HG03064 (cell line): ENCODE measurements around the gene DDX18.
"Not testable (repeated sequence)": the region's sequence is repeated elsewhere in the genome, so short reads cannot be mapped to it uniquely, and the experiment has no call there.

Source experiments
- ATAC-seq: cut with Tn5 transposase; IDR thresholded peaks from one replicate; pipeline ENCODE4 v1.9.1; 2021; ENCODE audit warnings: low read depth; ENCODE audit not compliant: unreplicated experiment

DDX18 gene

DNA sequence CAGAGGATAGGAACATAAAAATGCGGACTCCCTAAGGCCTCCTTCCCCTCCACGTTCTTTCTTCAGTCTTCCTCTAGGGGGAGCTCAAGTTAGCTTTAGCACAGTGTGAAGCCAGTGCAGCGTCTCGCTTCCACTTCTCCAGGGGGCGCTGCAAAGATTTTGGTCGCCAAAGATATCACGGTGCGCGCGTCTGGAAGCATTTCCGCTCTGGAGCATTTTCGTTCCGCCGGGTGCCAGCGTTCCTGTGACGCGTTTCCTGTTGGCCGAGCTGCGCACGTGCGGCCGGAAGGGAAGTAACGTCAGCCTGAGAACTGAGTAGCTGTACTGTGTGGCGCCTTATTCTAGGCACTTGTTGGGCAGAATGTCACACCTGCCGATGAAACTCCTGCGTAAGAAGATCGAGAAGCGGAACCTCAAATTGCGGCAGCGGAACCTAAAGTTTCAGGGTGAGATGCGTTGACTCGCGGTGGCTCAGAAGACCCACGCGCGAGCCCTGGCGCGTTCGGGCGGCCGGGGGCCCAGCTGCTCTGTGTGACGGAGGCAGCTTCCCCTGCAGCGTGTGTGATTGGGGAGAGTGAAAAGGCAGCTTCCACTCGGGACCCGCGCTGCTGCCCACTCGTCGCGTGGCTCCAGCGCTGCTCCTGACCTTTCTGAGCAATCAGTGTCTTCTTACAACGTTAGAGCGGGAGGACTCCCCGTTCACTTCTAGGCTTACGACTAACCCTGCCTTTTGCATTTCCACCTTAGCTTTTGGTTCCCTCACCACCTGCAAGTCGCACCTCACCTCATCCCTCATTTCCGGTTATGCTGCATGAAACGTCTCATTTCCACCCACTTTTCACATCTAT, at the start of gene DDX18:
DDX18 (plus strand) TSS at position 275 of the 848 bp plus-strand sequence; CDS start at position 362, 87 bp downstream.
- peak; percentile 96 for ATAC-seq

DNA sequence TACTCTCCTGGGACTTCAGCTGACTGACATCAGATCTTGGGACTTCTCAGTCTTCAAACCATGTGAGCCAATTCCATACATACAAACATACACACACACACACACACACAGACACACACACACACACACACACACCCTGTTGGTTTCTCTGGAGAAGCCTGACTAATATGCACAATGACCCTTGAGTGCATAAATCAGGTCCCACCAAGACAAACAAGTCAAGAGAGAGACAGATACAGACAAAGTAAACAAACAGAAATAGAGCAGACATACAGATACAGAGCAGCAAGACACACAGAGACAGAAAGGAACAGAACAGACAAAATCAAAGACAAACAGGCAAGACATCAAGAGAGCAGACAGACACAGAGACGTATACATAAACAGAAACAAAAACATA, 43.8 kb upstream of the DDX18 start:
- no peak for ATAC-seq

DNA sequence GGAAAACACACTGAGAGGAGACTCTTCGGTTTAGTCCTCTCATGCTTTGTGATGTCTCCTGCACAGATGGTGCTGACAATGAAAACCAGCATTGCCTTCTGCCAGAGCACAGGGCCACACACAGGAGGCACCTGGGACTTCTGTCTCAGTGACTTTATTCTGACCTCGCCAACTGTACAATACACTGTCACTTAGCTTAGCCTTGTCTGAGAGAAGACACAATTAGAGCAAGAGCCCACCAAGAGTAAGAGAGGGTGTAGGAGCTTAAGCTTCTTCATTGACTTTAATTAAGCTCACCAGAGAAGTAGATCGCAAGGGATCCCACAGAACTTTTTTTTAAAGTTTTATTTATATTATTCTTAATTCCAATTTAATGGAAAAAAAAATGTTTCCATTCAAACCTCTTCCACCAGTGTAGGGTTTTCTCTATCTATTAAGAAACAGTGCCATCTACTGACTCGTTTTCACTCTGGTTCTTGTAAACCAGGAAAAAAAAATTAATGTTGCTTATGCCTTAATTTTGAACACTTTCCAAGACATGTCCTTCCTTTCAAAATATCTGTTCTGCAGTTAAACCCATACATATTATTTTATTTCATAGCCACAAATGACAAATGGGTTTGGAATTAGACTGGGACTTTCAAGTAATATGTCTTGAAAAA, 42.4 kb upstream of the DDX18 start:
- no peak for ATAC-seq

DNA sequence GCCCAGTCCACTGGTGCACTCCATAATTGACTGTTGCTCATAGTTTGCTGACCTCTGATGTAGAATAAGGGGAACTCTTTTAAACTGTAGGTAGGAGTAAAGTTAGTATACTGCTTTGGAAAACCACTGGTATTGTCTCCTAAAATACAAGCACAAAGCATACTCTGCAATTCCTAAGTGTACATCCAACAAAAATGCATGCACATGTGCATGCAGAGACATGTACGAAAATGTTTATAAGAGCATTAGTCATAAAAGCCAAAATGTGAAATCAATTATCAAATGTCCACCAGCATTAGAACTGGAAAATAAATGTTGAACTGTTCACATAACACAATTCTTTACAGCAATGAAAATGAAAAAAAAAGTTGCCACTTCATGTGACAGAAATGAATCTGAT, 39.8 kb upstream of the DDX18 start:
- ATAC-seq = no peak

DNA sequence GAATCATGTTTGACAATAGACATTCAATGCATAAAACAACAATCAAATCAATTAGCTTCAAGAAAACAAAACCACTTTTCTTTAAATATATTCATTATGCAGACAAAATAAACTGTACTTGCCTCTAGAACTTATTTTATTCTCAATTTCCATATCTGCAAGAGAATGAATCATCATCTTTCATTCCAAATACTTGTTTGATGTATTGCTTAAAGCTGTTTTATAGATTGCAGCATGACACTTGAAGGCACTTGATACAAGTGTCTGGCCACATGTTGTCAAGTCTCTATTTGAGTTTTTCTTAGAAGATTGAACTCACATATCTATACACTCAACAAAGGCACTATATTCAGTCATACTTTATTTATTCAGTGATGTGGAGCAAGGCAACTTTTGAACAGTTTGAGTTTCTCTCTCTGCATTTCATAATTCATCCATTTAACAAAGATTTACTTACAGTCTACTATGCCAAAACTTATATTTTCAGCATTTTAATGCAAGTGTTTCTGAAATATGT, 38.7 kb upstream of the DDX18 start:
- ATAC-seq = no peak

DNA sequence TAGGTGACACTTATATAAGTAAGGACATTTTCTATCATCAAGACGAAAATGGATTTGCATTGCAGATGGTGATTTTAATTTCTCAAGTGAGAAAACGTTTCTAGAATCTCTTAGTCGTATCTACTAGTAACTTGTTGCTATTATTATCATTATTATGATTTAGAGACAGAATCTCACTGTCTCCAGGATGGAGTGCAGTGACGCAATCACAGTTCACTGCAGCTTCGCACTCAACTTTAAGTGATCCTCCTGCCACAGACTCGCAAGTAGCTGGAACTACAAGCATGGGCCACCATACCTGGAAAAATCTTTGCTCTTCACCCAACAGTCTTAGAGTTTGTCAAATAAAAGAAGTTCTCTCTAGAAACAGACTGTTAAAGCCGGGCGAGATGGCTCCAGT, 37.6 kb upstream of the DDX18 start:
- no peak for ATAC-seq

DNA sequence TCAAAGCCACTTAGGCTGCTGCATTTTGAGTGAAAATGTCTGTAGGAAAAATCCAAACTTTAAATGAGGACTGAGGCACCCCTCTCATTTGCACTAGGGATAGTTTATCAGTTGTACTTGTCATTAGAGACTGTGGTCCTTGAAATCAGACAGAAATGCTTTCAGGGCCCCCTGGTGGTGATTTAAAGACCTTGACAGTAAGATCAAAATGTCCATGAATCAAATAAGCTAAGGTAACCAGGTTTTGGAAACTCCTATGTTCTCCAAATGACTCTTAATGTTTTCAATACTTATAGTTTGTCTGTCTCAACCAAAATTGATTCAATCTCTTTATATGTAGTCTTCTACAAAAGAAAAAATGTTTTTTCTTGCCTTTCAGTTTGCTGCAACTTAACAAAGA, 28.8 kb upstream of the DDX18 start:
- no peak for ATAC-seq

DNA sequence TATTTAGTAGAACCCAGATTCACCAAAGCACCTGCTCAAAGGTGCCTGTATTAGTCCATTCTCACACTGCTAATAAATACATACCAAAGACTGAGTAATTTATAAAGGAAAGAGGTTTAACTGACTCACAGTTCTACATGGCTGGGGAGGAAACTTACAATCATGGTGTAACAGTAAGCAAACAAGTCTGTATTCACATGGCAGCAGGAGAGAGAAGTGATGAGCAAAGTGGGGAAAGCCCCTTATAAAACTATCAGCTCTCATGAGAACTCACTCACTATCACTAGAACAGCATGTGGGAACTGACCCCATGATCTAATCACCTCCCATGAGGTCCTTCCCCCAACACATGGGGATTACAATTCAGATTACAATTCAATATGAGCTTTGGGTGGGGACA, 28.0 kb upstream of the DDX18 start:
- no peak for ATAC-seq

DNA sequence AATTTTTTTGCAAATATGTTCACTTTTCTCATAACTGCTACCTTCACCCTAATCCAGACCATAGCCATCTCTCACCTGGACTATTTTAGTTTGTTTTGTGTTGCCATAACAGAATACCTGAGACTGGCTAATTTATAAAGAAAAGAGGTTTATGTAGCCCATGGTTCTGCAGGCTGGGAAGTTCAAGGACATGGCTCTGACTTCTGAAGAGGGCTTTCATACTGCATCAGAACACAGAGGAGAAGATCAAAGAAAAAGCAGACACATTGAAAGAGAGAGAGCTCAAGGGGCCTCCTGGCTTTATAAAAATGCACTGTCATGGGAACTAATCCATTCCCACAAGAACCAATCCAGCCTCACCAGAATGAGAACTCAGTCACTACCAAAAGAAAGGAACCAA, 25.0 kb upstream of the DDX18 start:
- ATAC-seq = no peak

DNA sequence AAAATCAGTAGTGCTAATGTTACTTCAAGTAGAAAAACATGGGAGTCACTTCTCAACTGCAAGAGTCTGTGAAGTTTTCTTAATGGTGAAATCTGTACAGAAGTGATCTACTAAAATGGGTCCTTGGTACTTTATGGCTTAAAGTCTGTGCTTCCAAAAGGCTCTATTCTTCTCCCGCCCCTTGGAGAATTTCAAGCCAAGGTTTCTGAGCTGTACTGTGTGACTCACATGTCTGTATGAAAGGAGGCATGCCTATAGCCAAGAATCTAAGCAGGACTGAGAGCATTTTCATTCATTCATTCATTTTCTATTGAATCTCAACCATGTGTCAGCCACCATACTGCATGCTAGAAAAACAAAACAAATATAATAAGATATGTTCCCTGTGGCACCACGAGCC, 19.8 kb upstream of the DDX18 start:
- ATAC-seq = no peak

DNA sequence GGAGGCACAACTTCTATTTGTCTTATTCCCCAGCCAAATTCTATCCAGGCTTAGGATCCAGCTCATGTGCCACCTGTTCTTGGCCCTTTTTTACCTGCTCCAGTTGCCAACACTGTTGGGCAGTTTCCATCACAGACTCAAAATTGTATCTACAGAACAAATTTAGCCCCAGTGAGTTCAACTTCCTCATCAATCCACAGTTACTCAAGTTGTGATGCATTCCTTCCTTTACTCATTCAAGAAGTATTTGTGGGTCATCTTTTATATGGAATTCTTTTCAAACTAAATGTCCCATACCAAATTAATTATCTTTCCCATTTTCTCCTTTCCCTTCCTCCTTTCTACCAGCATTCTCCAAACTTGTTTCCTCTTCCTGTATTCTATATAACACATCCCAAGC, 12.7 kb upstream of the DDX18 start:
- no peak for ATAC-seq

DNA sequence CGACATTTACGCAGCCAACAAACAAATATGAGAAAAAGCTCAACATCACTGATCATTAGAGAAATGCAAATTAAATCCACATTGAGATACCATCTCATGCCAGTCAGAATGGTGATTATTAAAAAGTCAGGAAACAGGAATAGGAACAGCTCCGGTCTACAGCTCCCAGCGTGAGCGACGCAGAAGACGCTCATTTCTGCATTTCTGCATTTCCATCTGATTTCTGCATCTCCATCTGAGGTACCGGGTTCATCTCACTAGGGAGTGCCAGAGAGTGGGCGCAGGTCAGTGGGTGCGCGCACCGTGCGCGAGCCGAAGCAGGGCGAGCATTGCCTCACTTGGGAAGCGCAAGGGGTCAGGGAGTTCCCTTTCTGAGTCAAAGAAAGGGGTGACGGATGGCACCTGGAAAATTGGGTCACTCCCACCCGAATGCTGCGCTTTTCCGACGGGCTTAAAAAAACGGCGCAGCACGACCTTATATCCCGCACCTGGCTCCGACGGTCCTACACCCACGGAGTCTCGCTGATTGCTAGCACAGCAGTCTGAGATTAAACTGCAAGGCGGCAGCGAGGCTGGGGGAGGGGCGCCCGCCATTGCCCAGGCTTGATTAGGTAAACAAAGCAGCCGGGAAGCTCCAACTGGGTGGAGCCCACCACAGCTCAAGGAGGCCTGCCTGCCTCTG, 10.7 kb upstream of the DDX18 start:
- ATAC-seq = not testable (repeated sequence)

DNA sequence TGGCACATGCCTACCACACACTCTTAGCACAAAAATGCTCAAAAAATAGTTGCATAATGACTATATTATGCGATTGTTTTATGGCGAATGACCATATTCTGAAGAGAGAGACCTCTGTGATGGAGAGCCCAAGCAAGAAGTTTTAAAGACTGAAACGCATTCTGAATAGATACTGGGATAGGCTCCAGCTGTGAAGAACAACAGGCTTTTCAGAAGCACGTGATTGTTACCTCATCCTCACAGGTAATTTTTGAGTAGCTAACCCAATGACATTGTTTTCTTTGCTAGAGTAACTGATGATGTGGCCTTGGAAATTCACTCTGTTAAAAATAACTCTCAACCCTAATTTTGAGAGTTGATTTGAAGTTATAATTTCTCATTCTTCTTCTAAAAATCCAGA, 2.0 kb upstream of the DDX18 start:
- no peak for ATAC-seq

DNA sequence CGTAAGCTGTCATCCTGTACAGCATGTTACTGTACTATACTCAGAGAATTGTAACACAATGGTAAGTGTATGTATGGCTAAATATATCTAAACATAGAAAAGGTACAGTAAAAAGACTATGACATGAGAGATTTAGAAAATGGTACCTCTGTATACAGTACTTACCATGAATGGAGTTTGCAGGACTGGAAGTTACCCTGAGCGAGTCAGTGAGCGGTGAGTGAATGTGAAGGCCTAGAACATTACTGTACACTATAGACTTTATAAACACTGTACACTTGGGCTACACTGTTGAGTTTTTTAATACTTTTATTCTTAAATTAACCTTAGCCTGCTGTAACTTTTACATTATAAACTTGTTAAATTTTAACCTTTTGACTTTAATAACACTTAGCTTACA, 1.5 kb downstream of the DDX18 start:
- no peak for ATAC-seq

DNA sequence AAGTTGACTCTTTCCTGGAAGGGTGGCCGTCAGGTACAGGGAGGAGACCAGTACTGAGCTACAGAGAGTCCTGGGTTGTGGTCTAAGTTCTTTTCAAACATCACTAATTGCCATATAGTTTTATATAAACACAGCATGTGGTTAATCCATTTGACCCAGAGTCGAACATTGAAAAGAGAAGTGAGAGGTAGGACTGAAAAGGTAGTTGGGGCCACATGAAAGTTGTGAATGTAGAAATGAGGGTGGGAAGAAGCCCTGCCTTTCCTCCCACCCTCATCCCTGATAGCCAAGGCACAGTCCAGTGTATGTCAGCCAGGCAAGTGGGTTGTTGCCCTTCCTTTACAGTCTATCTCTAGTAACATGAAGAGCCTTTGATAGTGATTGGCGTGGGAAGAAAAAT, 4.4 kb downstream of the DDX18 start:
- no peak for ATAC-seq

DNA sequence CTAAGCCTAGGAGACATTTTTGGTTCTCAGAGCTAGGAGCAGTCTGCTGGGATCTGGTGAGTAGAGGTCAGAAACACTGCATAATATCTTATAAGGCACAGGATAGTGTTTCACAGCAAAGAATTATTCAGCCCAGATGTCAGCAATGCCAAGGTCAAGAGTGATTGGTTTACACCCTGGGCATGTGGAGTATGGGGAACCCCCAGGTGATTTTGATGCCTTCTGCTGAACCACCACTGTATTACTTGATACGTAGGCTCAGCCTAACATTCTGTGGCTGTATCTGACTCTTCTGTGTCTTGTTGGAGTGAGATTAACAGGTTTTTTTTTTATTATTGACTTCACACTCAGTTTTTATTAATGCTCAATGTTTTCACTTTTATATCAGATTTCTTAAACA, 6.0 kb downstream of the DDX18 start:
- ATAC-seq = no peak

DNA sequence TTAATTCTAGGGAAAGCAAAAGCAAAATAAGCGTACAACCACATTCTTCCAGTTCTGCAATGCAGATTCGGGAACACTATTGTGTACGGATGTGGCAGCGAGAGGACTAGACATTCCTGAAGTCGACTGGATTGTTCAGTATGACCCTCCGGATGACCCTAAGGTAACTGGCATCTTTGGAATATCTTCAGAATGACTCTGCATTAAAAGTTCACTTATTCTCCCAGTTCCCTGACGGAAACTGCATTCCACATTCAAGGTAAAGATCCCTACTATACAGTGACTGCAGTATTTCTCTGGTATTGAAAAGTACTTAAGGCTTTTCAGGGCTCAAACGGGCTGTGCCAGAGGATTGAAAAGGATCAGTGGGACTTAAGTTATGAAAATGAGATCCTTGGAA, 10.9 kb downstream of the DDX18 start:
- ATAC-seq = no peak

DNA sequence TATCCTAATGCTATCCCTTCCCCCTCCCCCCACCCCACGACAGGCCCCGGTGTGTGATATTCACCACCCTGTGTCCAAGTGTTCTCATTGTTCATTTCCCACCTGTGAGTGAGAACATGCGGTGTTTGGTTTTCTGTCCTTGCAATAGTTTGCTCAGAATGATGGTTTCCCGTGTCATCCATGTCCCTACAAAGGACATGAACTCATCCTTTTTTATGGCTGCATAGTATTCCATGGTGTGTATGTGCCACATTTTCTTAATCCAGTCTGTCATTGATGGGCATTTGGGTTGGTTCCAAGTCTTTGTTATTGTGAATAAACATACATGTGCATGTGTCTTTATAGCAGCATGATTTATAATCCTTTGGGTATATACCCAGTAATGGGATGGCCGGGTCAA, 13.0 kb downstream of the DDX18 start:
- not testable (repeated sequence) for ATAC-seq

DNA sequence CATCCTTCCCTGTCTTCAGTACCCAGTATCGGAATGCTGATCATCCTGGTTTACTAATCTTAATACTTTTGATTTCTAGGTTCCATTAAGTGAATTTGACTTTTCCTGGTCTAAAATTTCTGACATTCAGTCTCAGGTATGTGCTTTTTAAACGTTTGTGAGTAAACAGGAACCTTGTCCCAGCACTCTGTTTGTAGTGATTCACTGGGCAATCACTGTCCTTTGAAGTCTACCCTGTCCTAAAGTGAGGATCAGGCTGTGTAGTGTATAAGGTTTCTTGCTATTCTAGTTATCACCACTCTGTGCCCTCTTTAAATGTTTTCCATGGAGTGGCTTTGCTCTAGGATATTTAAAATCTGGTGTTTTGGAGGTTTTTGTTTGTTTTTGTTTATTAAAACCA, 14.4 kb downstream of the DDX18 start:
- ATAC-seq = no peak

DNA sequence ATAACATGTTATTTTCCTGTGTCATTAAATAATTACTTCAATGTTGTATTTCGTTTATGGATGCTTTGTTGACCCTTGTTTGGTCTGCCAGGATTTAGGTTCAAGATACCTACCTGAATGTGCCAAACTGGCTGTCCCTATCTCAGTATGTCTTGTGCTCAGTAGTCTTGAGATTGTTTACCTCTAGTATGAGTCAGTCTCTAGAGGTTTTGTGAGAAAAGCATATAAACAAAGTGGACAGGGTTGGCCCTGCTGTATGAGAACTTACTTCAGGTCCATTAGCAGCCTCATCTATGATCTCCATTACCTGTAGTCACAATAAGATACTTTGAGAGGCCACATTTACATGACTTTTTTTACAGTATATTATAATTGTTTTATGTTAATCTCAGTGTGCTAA, 17.8 kb downstream of the DDX18 start:
- ATAC-seq = no peak

DNA sequence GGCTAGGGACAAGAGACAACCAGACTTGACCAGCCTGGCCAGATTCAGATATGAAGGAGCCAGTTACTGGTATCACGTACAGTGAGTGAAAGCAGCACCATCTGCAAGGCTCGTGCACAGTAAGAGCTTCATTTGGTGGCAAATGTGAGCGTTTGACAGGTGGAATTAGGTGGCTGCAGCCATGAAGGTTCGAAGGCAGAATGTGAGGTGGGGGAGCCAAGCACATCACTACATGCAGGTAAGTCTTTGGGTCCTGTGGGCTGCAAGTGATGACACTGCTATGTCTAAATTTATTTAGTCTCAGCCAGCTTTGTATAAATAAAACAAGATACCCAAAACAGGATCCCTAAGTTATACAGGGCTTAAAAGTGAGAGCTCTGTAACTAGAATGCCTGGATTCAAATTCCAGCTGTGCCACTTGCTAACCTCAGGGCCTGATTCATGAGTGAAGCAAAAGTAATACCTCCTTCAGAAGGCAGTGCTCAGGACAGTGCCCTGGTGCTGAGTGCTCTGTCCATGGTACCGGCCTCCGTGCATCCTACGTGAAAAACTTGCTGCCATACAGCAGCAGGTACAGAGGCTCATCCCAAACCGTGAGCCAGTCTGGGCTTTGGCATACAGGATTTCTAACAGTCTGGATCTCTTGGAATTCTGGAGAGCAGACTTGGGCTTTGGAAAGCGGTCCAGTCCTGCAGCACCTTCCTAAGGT, 18.6 kb downstream of the DDX18 start:
- no peak for ATAC-seq
